Lower leg skin (tissue), 3 donors: ENCODE data around the gene NEB.

ENCODE experiments used
- POLR2A ChIP-seq, 2 donors: fragments of 450-650 bp; IDR thresholded peaks; one replicate each; pipeline ENCODE4 v1.6.1; 2016 to 2017; ENCODE audit warnings: antibody characterized with exemption in 2 of 2, mild to moderate bottlenecking in 1 of 2, moderate library complexity in 1 of 2
- TF ChIP-seq, protein P1 (sequence below), 3 donors: fragments of 450-650 bp; IDR thresholded peaks; one replicate each; pipeline ENCODE4 v1.5.1; 2016; ENCODE audit warnings: antibody characterized with exemption in 3 of 3, mild to moderate bottlenecking in 3 of 3, moderate library complexity in 2 of 3

GRCh38 chr2:151780938-151781337 is 46.7 kb upstream of the NEB start:
- TF ChIP-seq, protein P1, sequence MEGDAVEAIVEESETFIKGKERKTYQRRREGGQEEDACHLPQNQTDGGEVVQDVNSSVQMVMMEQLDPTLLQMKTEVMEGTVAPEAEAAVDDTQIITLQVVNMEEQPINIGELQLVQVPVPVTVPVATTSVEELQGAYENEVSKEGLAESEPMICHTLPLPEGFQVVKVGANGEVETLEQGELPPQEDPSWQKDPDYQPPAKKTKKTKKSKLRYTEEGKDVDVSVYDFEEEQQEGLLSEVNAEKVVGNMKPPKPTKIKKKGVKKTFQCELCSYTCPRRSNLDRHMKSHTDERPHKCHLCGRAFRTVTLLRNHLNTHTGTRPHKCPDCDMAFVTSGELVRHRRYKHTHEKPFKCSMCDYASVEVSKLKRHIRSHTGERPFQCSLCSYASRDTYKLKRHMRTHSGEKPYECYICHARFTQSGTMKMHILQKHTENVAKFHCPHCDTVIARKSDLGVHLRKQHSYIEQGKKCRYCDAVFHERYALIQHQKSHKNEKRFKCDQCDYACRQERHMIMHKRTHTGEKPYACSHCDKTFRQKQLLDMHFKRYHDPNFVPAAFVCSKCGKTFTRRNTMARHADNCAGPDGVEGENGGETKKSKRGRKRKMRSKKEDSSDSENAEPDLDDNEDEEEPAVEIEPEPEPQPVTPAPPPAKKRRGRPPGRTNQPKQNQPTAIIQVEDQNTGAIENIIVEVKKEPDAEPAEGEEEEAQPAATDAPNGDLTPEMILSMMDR (IDR thresholded peaks at IDR 0.05), result no peak
- TF ChIP-seq POLR2A (IDR thresholded peaks at IDR 0.05), result no peak
